Spleen (tissue), 7 donors: ENCODE data around the gene ZNF784.

Experiments
- CTCF ChIP-seq, 11 experiments: fragments of 200-600 bp in 7 of 11; fragments of 450-650 bp in 4 of 11; sonication (generic) in 4 of 11; IDR thresholded peaks in 8 of 11; conservative IDR thresholded peaks in 3 of 11; 1 replicate in 7 of 11; 2 replicates in 4 of 11; pipeline versions ENCODE4 v1.4.0 to v1.8.0; 2016 to 2021; ENCODE audit warnings: antibody characterized with exemption in 11 of 11, inconsistent platforms in 4 of 11, mild to moderate bottlenecking in 1 of 11
- POLR2AphosphoS5 ChIP-seq, 3 donors: sonication (generic); formaldehyde crosslinking; IDR thresholded peaks; one replicate each; pipeline ENCODE4 v1.5.1; 2017; ENCODE audit warnings: antibody characterized with exemption in 3 of 3
- donor health status: DM: no; HTN: no; CAD: no; lungs with moderate emphysema.
- donor health status: DM: no; HTN: no; CAD: no.
- donor health status: DM: no; HTN: no; CAD: no.

DNA sequence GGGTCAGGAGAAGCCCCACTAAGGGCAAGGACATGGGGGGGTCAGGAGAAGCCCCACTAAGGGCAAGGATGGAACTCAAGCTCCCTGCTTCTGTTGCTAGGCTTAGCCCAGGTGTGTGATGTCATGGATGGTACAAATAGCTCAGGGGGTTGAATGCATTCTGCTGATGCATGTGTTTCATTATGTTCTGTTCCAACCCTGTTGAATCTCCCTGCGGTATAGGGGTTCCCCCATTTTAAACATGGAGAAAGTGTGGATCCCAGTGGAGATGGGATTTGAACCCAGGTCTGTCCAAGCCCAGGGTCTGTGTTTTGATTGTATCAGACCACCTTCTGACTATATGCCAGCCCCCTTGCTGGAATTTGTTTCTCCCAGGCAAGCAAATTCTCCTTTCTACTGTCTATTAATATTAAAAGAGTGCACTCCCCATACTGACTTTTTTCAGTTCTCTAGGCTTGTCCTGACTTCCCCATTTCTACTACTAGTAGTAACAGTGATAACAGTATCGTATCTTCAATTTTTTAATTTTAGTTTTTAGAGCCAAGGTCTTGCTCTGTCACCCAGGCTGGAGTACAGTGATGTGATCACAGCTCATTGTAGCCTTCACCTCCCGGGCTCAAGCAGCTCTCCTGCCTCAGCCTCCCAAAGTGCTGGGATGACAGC is 12.3 kb downstream of the ZNF784 start:
- TF ChIP-seq POLR2AphosphoS5 (IDR thresholded peaks at IDR 0.05): no peak
- TF ChIP-seq CTCF (IDR thresholded peaks at IDR 0.05 in 8 of 11, conservative IDR thresholded peaks at IDR 0.05 in 3 of 11): no peak
